Stimulated activated CD4-positive, alpha-beta T cell treated with anti-CD3 and anti-CD28 coated beads, Interleukin-12 subunit alpha, Interleukin-12 subunit beta, amount 100 ng/mL, for 24 hours (primary cell): ENCODE data around the gene CYP2F1.
"Not testable (repeated sequence)": the region's sequence is repeated elsewhere in the genome, so short reads cannot be mapped to it uniquely, and the experiment has no call there.

ENCODE experiments used
- DNase-seq, 2 experiments: peaks; one replicate each; pipeline ENCODE4 v3.0.0-alpha.2; 2020; ENCODE audit warnings: low read depth in 2 of 2

Gene CYP2F1

GRCh38 chr19:41126765-41127203 lies 12.6 kb downstream of the CYP2F1 start:
- peak in 1 of 2 experiments; percentile 13 for DNase-seq

GRCh38 chr19:41127362-41127761 lies 13.1 kb downstream of the CYP2F1 start:
- not testable (repeated sequence) for DNase-seq

- DNase-seq = peak; percentile 65 to 78
Measured at GRCh38 chr19:41127801-41128300, 13.6 kb downstream of the CYP2F1 start.

- DNase-seq = no peak
Measured at GRCh38 chr19:41128692-41129091, 14.5 kb downstream of the CYP2F1 start.

- no peak for DNase-seq
Measured at GRCh38 chr19:41131186-41131585, 17.0 kb downstream of the CYP2F1 start.

- no peak for DNase-seq
Measured at GRCh38 chr19:41133260-41133659, 19.0 kb downstream of the CYP2F1 start.

GRCh38 chr19:41134616-41135015 lies 20.4 kb downstream of the CYP2F1 start:
- no peak for DNase-seq

GRCh38 chr19:41135390-41136384 lies 21.5 kb downstream of the CYP2F1 start:
- DNase-seq = peak; percentile 24 to 39

- DNase-seq = no peak
Measured at GRCh38 chr19:41136636-41137455, 22.6 kb downstream of the CYP2F1 start.

- peak; percentile 73 to 85 for DNase-seq
Measured at GRCh38 chr19:41144403-41144802, 30.2 kb downstream of the CYP2F1 start.

GRCh38 chr19:41149831-41150230 lies 35.6 kb downstream of the CYP2F1 start:
- DNase-seq = no peak

GRCh38 chr19:41150986-41151385 lies 36.8 kb downstream of the CYP2F1 start:
- DNase-seq = not testable (repeated sequence)

GRCh38 chr19:41154060-41154459 lies 39.8 kb downstream of the CYP2F1 start:
- no peak for DNase-seq

- no peak for DNase-seq
Measured at GRCh38 chr19:41156207-41156606, 42.0 kb downstream of the CYP2F1 start.

- DNase-seq = no peak
Measured at GRCh38 chr19:41159881-41160280, 45.6 kb downstream of the CYP2F1 start.

GRCh38 chr19:41161903-41162302 lies 47.7 kb downstream of the CYP2F1 start:
- DNase-seq = no peak

GRCh38 chr19:41166944-41167804 lies 52.9 kb downstream of the CYP2F1 start:
- no peak for DNase-seq

- no peak for DNase-seq
Measured at GRCh38 chr19:41172297-41173164, 58.3 kb downstream of the CYP2F1 start.

GRCh38 chr19:41174297-41174928 lies 60.2 kb downstream of the CYP2F1 start:
- no peak for DNase-seq
